ENCODE results near the gene C2CD3.

The C2CD3 gene

GRCh38 chr11:74057249-74058151, 113.3 kb downstream of the C2CD3 start:
- DNase-seq = peak; percentile 46

GRCh38 chr11:74055938-74056337, 114.9 kb downstream of the C2CD3 start:
- peak; percentile 50 for DNase-seq

- peak; percentile 32 for DNase-seq
Measured at GRCh38 chr11:74050465-74050864, 120.3 kb downstream of the C2CD3 start.

- DNase-seq = no peak
Measured at GRCh38 chr11:74048993-74049392, 121.8 kb downstream of the C2CD3 start.

GRCh38 chr11:74044538-74044937, 126.3 kb downstream of the C2CD3 start:
- no peak for DNase-seq

GRCh38 chr11:74043450-74043849, 127.4 kb downstream of the C2CD3 start:
- DNase-seq = no peak

GRCh38 chr11:74037309-74037708, 133.5 kb downstream of the C2CD3 start:
- no peak for DNase-seq

- DNase-seq = no peak
Measured at GRCh38 chr11:74035264-74035663, 135.5 kb downstream of the C2CD3 start.

- DNase-seq = no peak
Measured at GRCh38 chr11:74033046-74033445, 137.8 kb downstream of the C2CD3 start.

GRCh38 chr11:74030723-74031676, 139.8 kb downstream of the C2CD3 start:
- DNase-seq = no peak

GRCh38 chr11:74025467-74026166, 145.2 kb downstream of the C2CD3 start:
- peak; percentile 24 for DNase-seq

- peak; percentile 89 for DNase-seq
Measured at GRCh38 chr11:74024261-74025029, 146.4 kb downstream of the C2CD3 start.

GRCh38 chr11:74023276-74023675, 147.5 kb downstream of the C2CD3 start:
- no peak for DNase-seq

GRCh38 chr11:74022546-74022945, 148.3 kb downstream of the C2CD3 start:
- DNase-seq = no peak

GRCh38 chr11:74021998-74022397, 148.8 kb downstream of the C2CD3 start:
- no peak for DNase-seq

GRCh38 chr11:74020539-74020938, 150.3 kb downstream of the C2CD3 start:
- DNase-seq = no peak

- no peak for DNase-seq
Measured at GRCh38 chr11:74019860-74020259, 150.9 kb downstream of the C2CD3 start.

GRCh38 chr11:74019104-74019738, 151.6 kb downstream of the C2CD3 start:
- DNase-seq = no peak

GRCh38 chr11:74018331-74019005, 152.3 kb downstream of the C2CD3 start:
- peak; percentile 38 for DNase-seq

- DNase-seq = no peak
Measured at GRCh38 chr11:74017631-74018030, 153.2 kb downstream of the C2CD3 start.

Measured in fibroblast of upper back skin (primary cell).